Smooth muscle cell (in vitro differentiated cells): ENCODE data around the gene ZNF521. TPM values are rescaled to one million over a fixed set of nuclear protein-coding genes. Genes with fewer than 3 reads are reported as not detected.

ENCODE experiments used
- DNase-seq: peaks from one replicate; lab custom pipeline; 2025; ENCODE audit not compliant: unreplicated experiment; lab: John Stamatoyannopoulos, UW
- H2AFZ ChIP-seq: fragments of 200-600 bp; sonication (generic); 2 replicates; pipeline ENCODE4 v1.6.0; 2016; ENCODE audit warnings: antibody characterized with exemption, low read depth, mild to moderate bottlenecking
- H3F3A ChIP-seq: fragments of 200-600 bp; sonication (generic); 2 replicates; pipeline ENCODE4 v1.6.0; 2017; ENCODE audit warnings: antibody characterized with exemption, low read depth
- H3K27ac ChIP-seq: fragments of 200-600 bp; sonication (generic); 2 replicates; pipeline ENCODE4 v1.5.1; 2016; ENCODE audit warnings: low read depth, mild to moderate bottlenecking
- H3K27me3 ChIP-seq: fragments of 200-600 bp; sonication (generic); 2 replicates; pipeline ENCODE4 v1.6.1; 2016; ENCODE audit warnings: low read depth, mild to moderate bottlenecking
- H3K36me3 ChIP-seq: fragments of 200-600 bp; sonication (generic); 2 replicates; pipeline ENCODE4 v1.5.1; 2016; ENCODE audit warnings: low read depth
- H3K4me1 ChIP-seq: fragments of 200-600 bp; sonication (generic); 2 replicates; pipeline ENCODE4 v1.5.1; 2016; ENCODE audit warnings: low read depth
- H3K4me2 ChIP-seq: fragments of 200-600 bp; sonication (generic); 2 replicates; pipeline ENCODE4 v1.6.0; 2016; ENCODE audit warnings: mild to moderate bottlenecking
- H3K4me3 ChIP-seq: fragments of 200-600 bp; sonication (generic); 2 replicates; pipeline ENCODE4 v1.5.1; 2016; ENCODE audit warnings: mild to moderate bottlenecking
- H3K79me2 ChIP-seq: fragments of 200-600 bp; sonication (generic); 2 replicates; pipeline ENCODE4 v1.6.0; 2016; ENCODE audit warnings: low read depth, mild to moderate bottlenecking
- H3K9ac ChIP-seq: fragments of 200-600 bp; sonication (generic); 2 replicates; pipeline ENCODE4 v1.6.0; 2016; ENCODE audit warnings: low read depth
- H3K9me3 ChIP-seq: fragments of 200-600 bp; sonication (generic); replicated peaks from 2 replicates; pipeline ENCODE4 v1.5.1; 2016; ENCODE audit warnings: low read depth
- H4K20me1 ChIP-seq: fragments of 200-600 bp; sonication (generic); 2 replicates; pipeline ENCODE4 v1.6.0; 2016; ENCODE audit warnings: low read depth
- CTCF ChIP-seq: fragments of 200-600 bp; sonication (generic); IDR thresholded peaks from 2 replicates; pipeline ENCODE4 v1.5.1; 2017; ENCODE audit warnings: borderline replicate concordance, mild to moderate bottlenecking, antibody characterized with exemption; ENCODE audit not compliant: insufficient read depth, poor library complexity, severe bottlenecking
- WGBS: methylation state at CpG from one replicate; pipeline ENCODE4 v1.1.7; 2016; ENCODE audit warnings: low lambda C conversion rate; 5-methylcytosine and 5-hydroxymethylcytosine counted together
- polyA plus RNA-seq: library from polyadenylated mRNA; unstranded; fragments of >200 nt; fragmentation: Nextera tagmentation; extraction: Ambion mirVana; gene quantifications from 2 replicates; pipeline ENCODE4 v1.2.1, GENCODE V29; 2016
- total RNA-seq: library from RNA; depleted of rRNA; stranded (reverse); fragments of >200 nt; gene quantifications from 2 replicates; pipeline ENCODE4 v1.2.3, GENCODE V29; 2014

Gene ZNF521
- total and polyA plus RNA-seq, 2 experiments from 2014 or later: 19.9 to 36.4 TPM

GRCh38 chr18:25373432-25374179 lies 21.6 kb upstream of the ZNF521 start:
- Histone ChIP-seq H3K4me2 (no peak overlapping the region), H3K27me3 (no peaks in the 10 kb centered on the region), H3K27ac (no peak overlapping the region), H4K20me1 (no peaks in the 10 kb centered on the region), H3K4me3 (no peak overlapping the region), H3K36me3 (no peaks in the 10 kb centered on the region), H3K4me1 (peaks cover 4% of the 10 kb centered on the region), H3K9ac (no peak overlapping the region), H2AFZ (no peak overlapping the region), H3K9me3 (no peaks in the 10 kb centered on the region), H3K79me2 (no peaks in the 10 kb centered on the region), H3F3A (no peaks in the 10 kb centered on the region)
- DNase-seq: no peak
- WGBS: 52% methylated on average over 2 of the region's 2 CpGs
- TF ChIP-seq CTCF: no peak

GRCh38 chr18:25370391-25370790 lies 18.4 kb upstream of the ZNF521 start:
- Histone ChIP-seq H2AFZ (no peak overlapping the region), H3K4me3 (no peak overlapping the region), H4K20me1 (no peaks in the 10 kb centered on the region), H3K27me3 (no peaks in the 10 kb centered on the region), H3K4me2 (no peak overlapping the region), H3K9ac (no peak overlapping the region), H3K36me3 (no peaks in the 10 kb centered on the region), H3K27ac (no peak overlapping the region), H3K9me3 (no peaks in the 10 kb centered on the region), H3K4me1 (peaks cover 4% of the 10 kb centered on the region), H3F3A (no peaks in the 10 kb centered on the region), H3K79me2 (no peaks in the 10 kb centered on the region)
- no peak for TF ChIP-seq CTCF
- WGBS: 75% methylated on average over 5 of the region's 5 CpGs
- no peak for DNase-seq

GRCh38 chr18:25365242-25365641 lies 13.3 kb upstream of the ZNF521 start:
- no peaks in the 10 kb centered on the region for H3K36me3 ChIP-seq
- no peak overlapping the region for H2AFZ ChIP-seq
- H3K79me2 ChIP-seq: no peaks in the 10 kb centered on the region
- no peak overlapping the region for H3K9ac ChIP-seq
- no peaks in the 10 kb centered on the region for H4K20me1 ChIP-seq
- no peaks in the 10 kb centered on the region for H3F3A ChIP-seq
- H3K4me1 ChIP-seq: no peaks in the 10 kb centered on the region
- H3K27ac ChIP-seq: no peak overlapping the region
- H3K27me3 ChIP-seq: peaks cover 3% of the 10 kb centered on the region
- DNase-seq: no peak
- TF ChIP-seq CTCF: no peak
- no peak overlapping the region for H3K4me2 ChIP-seq
- H3K4me3 ChIP-seq: no peak overlapping the region
- 79% methylated on average over 3 of the region's 3 CpGs for WGBS
- H3K9me3 ChIP-seq: no peaks in the 10 kb centered on the region

GRCh38 chr18:25364732-25365131 lies 12.8 kb upstream of the ZNF521 start:
- Histone ChIP-seq H3K9ac (no peak overlapping the region), H4K20me1 (no peaks in the 10 kb centered on the region), H3K27me3 (peaks cover 3% of the 10 kb centered on the region), H3K4me2 (no peak overlapping the region), H3K79me2 (no peaks in the 10 kb centered on the region), H3K4me3 (no peak overlapping the region), H3F3A (no peaks in the 10 kb centered on the region), H3K4me1 (no peaks in the 10 kb centered on the region), H3K27ac (no peak overlapping the region), H2AFZ (no peak overlapping the region), H3K9me3 (no peaks in the 10 kb centered on the region), H3K36me3 (no peaks in the 10 kb centered on the region)
- DNase-seq: no peak
- TF ChIP-seq CTCF: no peak
